Stimulated activated CD4-positive, alpha-beta T cell treated with anti-CD3 and anti-CD28 coated beads, TNF-alpha, amount 100 ng/mL, for 1 hour (primary cell): Measurements from ENCODE around the gene WDR36.

Experiments
- DNase-seq, 3 donors: peaks; one replicate each; pipeline ENCODE4 v3.0.0-alpha.2; 2020; ENCODE audit warnings: low read depth in 3 of 3, low spot score in 1 of 3

WDR36 gene

GRCh38 chr5:111092062-111092853 is at the start of gene WDR36:
TSS of gene WDR36 (plus strand) at chr5:111092348. CDS start at chr5:111092457, 109 bp downstream.
- DNase-seq: peak; percentile 57 to 85 (median 78)

GRCh38 chr5:111043712-111044506 is 48.2 kb upstream of the WDR36 start:
- no peak for DNase-seq

- no peak for DNase-seq
These were observed 34.1 kb upstream of the WDR36 start for GRCh38 chr5:111058064-111058463.

GRCh38 chr5:111060169-111060568 is 32.0 kb upstream of the WDR36 start:
- DNase-seq: no peak

GRCh38 chr5:111061618-111062017 is 30.5 kb upstream of the WDR36 start:
- no peak for DNase-seq

- DNase-seq: no peak
These were observed 28.3 kb upstream of the WDR36 start for GRCh38 chr5:111063709-111064322.

- no peak for DNase-seq
These were observed 25.7 kb upstream of the WDR36 start for GRCh38 chr5:111066261-111066938.

- DNase-seq: no peak
These were observed 23.9 kb upstream of the WDR36 start for GRCh38 chr5:111068213-111068612.

GRCh38 chr5:111069839-111070238 is 22.3 kb upstream of the WDR36 start:
- DNase-seq: no peak

- no peak for DNase-seq
These were observed 21.6 kb upstream of the WDR36 start for GRCh38 chr5:111070272-111071134.

- no peak for DNase-seq
These were observed 20.7 kb upstream of the WDR36 start, which contains the start of gene TSLP for GRCh38 chr5:111071413-111071812. TSS of gene TSLP (plus strand) at chr5:111071713. CDS start at chr5:111071891, 178 bp downstream.

- DNase-seq: peak in 2 of 3 donors; percentile 21 to 49
These were observed 19.0 kb upstream of the WDR36 start for GRCh38 chr5:111072949-111073682.

- no peak for DNase-seq
These were observed 17.9 kb upstream of the WDR36 start for GRCh38 chr5:111074244-111074643.

- DNase-seq: no peak
These were observed 16.6 kb upstream of the WDR36 start for GRCh38 chr5:111075520-111075919.

GRCh38 chr5:111076091-111076490 is 16.1 kb upstream of the WDR36 start:
- no peak for DNase-seq

GRCh38 chr5:111077678-111078077 is 14.5 kb upstream of the WDR36 start:
- no peak for DNase-seq

- no peak for DNase-seq
These were observed 12.3 kb upstream of the WDR36 start for GRCh38 chr5:111079846-111080245.

- DNase-seq: no peak
These were observed 8.8 kb upstream of the WDR36 start for GRCh38 chr5:111083323-111083722.

GRCh38 chr5:111095982-111096381 is 3.8 kb downstream of the WDR36 start:
- DNase-seq: no peak
